AG09309 (cell line): ENCODE data around the gene IL1B.

ENCODE experiments used
- DNase-seq: peaks from one replicate; pipeline ENCODE4 v3.0.0-alpha.2; 2010; ENCODE audit warnings: low read depth
- H3K4me3 ChIP-seq: 2 replicates; pipeline ENCODE4 v1.5.1; 2011; ENCODE audit warnings: mild to moderate bottlenecking, low read depth, low read length, moderate library complexity; ENCODE audit not compliant: control insufficient read depth
- CTCF ChIP-seq: IDR thresholded peaks from 2 replicates; pipeline ENCODE4 v1.5.1; 2011; ENCODE audit warnings: mild to moderate bottlenecking, low read depth, low read length, inconsistent platforms; ENCODE audit not compliant: insufficient read depth, control insufficient read depth; ENCODE audit errors: missing control alignments

IL1B gene

DNA sequence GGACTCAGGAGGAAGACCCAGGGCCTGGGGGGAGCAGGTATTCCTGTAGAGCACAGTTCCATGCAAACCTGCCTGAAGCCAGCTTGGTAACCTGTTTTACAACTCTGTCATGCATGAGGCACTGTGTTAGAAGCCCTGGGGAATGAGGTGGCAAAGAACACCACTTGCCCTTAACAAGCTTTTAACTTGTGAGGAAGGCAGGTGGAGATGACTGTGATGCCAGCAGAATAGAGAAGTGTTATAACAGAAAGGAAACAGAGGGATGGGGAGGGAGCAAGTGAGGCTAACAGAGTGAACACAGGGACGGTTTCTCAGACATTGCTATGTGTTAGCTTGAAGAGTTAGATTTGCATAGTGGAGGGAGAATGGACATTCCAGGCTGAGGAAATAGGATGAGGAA is 40.8 kb downstream of the IL1B start:
- DNase-seq: no peak
- H3K4me3 ChIP-seq: no peak overlapping the region
- no peak for TF ChIP-seq CTCF

GRCh38 chr2:112794841-112795240 is 41.7 kb downstream of the IL1B start:
- H3K4me3 ChIP-seq: no peak overlapping the region
- DNase-seq: no peak
- TF ChIP-seq CTCF: no peak

DNA sequence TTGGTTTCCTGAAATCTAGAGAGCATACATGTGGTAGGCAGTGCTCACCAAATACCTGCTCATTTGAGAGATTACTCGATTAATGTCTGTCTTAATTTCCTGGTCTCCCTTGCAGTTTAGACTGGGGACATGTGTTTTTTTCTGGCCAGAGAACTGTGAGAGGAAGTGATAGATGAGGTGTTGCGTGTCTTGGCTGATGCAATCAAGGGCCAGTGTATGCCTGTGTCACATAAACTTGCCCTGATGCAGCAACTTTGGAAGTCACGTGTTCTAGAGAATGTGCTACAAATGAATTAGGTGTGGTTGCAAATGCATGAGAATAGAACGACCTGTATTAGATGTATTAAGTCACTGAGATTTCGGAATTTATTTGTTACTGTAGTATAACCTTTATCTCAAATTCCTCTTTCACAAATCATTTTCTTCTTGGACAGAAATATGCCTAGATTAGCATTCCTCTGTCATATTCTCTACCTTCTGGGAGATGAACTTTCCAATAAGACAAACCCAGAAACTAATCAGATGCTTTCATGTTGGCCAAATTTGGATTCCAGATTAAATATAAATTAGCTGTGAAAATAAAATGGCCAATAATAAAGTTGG is 42.3 kb downstream of the IL1B start:
- H3K4me3 ChIP-seq: no peak overlapping the region
- no peak for TF ChIP-seq CTCF
- DNase-seq: peak; percentile 65

DNA sequence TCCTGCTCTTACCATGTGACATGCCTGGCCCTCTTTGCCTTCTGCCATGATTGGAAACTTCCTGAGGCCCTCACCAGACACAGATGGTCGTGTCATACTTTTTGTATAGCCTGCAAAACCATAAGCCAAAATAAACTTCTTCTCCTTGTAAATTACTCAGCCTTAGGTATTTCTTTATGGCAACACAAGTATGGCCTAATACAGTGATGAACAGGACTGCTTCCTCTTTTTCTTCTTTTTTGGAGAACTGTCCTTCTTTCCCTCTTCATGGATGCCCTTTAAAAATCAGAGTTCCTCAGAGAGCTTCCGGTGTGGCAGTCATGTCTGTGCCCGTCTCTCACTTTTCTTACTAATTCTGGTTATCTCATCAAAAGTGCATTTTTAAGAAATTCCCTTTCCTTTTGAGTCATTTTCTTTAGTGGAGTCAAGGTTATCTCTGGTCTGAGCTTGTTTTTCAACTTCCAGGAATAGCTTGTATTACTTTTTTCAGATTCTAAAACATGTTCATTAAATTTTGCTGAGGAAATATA is 43.1 kb downstream of the IL1B start:
- no peak for DNase-seq
- TF ChIP-seq CTCF: no peak
- H3K4me3 ChIP-seq: no peak overlapping the region

- no peak overlapping the region for H3K4me3 ChIP-seq
- DNase-seq: no peak
- TF ChIP-seq CTCF: no peak
Observed at GRCh38 chr2:112792419-112792818, 44.2 kb downstream of the IL1B start.

DNA sequence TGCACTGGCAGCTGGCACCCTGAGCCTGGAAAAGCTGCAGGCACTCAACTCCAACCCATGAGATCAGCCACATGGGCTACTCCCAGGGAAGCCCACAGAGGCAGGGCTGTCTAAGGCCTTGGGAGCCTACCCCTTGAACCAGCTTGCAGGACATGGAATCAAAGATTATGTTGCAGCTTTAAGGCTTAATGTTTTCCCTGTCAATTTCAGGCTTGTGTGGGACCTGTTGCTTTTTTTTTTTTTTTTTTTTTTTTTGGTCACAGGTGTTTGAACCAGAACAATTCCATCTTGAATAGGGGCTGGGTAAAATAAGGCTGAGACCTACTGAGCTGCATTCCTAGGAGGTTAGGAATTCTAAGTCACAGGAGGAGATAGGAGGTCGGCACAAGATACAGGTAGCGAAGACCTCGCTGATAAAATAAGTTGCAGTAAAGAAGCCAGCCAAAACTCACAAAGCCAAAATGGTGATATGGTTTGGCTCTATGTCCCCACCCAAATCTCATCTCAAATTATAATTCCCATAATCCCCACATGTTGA is 44.8 kb downstream of the IL1B start:
- TF ChIP-seq CTCF: no peak
- H3K4me3 ChIP-seq: no peak overlapping the region
- DNase-seq: no peak
